Measurements from ENCODE around the gene NR2F2. TPM values are rescaled to one million over a fixed set of nuclear protein-coding genes. Genes with fewer than 3 reads are reported as not detected.

NR2F2 gene
- total RNA-seq, 1 experiment from 2014 or later: 53.7 TPM

GRCh38 chr15:96355568-96356187 lies 25.2 kb downstream of the NR2F2 start:
- peak overlapping the region; percentile 29; the same call in 1 of the 2 replicates for H3K27ac ChIP-seq (ENCODE audit: low read length)
- ChIA-PET CTCF (interaction anchor here (1.1 kb wide), 1 partner anchor 29 kb away, joined by 3 read pairs; no protein-coding TSS in a partner anchor), POLR2A (interaction anchor here (1.2 kb wide), 1 partner anchor 20 kb away, joined by 3 read pairs; no protein-coding TSS in a partner anchor)
- no TSS peak for BruUV-seq (replicated peaks)
- ATAC-seq: no peak
- TF ChIP-seq TCF7L2 (IDR thresholded peaks at IDR 0.05; ENCODE audit: low read depth, low read length): no peak
- TF ChIP-seq, protein P1, sequence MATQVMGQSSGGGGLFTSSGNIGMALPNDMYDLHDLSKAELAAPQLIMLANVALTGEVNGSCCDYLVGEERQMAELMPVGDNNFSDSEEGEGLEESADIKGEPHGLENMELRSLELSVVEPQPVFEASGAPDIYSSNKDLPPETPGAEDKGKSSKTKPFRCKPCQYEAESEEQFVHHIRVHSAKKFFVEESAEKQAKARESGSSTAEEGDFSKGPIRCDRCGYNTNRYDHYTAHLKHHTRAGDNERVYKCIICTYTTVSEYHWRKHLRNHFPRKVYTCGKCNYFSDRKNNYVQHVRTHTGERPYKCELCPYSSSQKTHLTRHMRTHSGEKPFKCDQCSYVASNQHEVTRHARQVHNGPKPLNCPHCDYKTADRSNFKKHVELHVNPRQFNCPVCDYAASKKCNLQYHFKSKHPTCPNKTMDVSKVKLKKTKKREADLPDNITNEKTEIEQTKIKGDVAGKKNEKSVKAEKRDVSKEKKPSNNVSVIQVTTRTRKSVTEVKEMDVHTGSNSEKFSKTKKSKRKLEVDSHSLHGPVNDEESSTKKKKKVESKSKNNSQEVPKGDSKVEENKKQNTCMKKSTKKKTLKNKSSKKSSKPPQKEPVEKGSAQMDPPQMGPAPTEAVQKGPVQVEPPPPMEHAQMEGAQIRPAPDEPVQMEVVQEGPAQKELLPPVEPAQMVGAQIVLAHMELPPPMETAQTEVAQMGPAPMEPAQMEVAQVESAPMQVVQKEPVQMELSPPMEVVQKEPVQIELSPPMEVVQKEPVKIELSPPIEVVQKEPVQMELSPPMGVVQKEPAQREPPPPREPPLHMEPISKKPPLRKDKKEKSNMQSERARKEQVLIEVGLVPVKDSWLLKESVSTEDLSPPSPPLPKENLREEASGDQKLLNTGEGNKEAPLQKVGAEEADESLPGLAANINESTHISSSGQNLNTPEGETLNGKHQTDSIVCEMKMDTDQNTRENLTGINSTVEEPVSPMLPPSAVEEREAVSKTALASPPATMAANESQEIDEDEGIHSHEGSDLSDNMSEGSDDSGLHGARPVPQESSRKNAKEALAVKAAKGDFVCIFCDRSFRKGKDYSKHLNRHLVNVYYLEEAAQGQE (IDR thresholded peaks at IDR 0.05; ENCODE audit: insufficient read depth in 1 of 2, low read depth in 2 of 2, low read length in 1 of 2): no peak
- TF ChIP-seq POLR2AphosphoS5 (IDR thresholded peaks at IDR 0.05; ENCODE audit: low read depth, low read length): no peak
- no peak for TF ChIP-seq CTCF (IDR thresholded peaks at IDR 0.05)
- no peak for TF ChIP-seq SIN3A (IDR thresholded peaks at IDR 0.05; ENCODE audit: borderline replicate concordance, insufficient read depth, low read depth, low read length)
- H3K36me3 ChIP-seq (ENCODE audit: control insufficient read depth, insufficient read depth, low read length): no peaks in the 10 kb centered on the region
- in situ Hi-C loops (cut with HindIII; ENCODE audit: low pct_unique_long_range_greater_than_20kb, low sequenced_read_pairs) (no loop called here), intact Hi-C loops (cut with micrococcal nuclease; ENCODE audit: unreplicated experiment) (loop anchor here (2.0 to 5.0 kb wide), 3 partner anchors 537 to 1402 kb away; no protein-coding TSS in a partner anchor)
- DNase-seq (ENCODE audit: low read depth, low spot score): no peak
- no peak overlapping the region for H3K4me3 ChIP-seq (ENCODE audit: low read depth in 2 of 2, low read length in 2 of 2)
- H3K4me1 ChIP-seq (ENCODE audit: control insufficient read depth, insufficient read depth, low read length): peaks cover 16% of the 10 kb centered on the region
- no peaks in the 10 kb centered on the region for H3K27me3 ChIP-seq (ENCODE audit: control insufficient read depth, insufficient read depth, low read length)
- no peaks in the 10 kb centered on the region for H3K9me3 ChIP-seq (ENCODE audit: control insufficient read depth, insufficient read depth, low read depth, low read length)

DNA sequence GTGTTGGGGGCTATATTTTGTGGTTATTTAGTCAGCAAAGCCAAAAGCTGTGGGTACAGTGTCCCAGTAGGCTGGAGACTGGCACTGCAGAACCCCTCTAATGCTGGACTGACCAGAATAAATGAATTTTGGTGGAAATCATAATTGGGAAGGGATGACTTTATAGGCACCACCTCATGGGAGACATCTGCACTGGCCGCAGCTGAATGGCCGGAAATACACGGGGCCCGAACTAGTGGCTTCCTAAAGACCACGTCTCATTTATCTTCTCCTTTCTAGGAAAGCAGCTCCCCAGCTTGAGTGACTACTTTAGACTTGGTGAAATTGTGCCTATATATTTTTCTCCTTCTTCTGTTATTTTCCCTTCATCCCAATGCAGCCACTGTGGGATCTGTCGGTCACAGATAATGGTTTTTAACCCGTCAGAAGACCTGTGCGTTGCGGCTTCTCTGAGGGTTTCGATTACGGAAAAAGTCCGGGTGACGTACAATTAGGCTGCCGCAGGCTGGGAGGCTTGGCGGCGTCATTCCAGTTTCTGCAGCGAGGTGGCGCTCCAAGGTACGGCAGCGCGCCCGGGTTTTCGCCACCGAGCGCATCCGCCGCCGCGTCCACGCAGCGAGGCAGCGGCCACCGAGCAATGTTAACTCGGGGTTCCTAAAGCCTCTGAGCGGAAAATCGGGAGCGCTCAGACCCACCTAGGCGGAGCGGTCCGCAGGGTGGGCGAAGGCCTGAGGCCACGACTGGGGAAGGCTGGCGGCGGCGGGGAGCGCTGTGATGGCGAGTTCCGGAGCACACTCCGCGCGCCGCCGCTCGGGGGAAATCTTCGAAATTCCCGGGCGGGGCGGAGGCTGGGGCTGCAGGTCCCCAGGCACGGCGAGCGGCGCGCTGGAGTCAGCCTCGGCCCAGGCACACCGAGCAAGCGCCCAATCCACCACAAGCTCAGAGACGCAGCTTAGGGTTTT lies 26.3 kb downstream of the NR2F2 start:
- POLR2A ChIA-PET: interaction anchor here (0.6 to 0.8 kb wide), 3 partner anchors 25 to 304 kb away, joined by 3 to 17 read pairs (median 9); no protein-coding TSS in a partner anchor
- intact Hi-C loops (cut with micrococcal nuclease; ENCODE audit: unreplicated experiment): loop anchor here (1.0 to 5.0 kb wide), 4 partner anchors 536 to 1401 kb away; no protein-coding TSS in a partner anchor

More for the DNA sequence above, 26.3 kb downstream of the NR2F2 start:
- H3K9me3 ChIP-seq (ENCODE audit: control insufficient read depth, insufficient read depth, low read depth, low read length): no peaks in the 10 kb centered on the region
- DNase-seq (ENCODE audit: low read depth, low spot score) (no peak), ATAC-seq (peak; percentile 82)
- CTCF ChIA-PET: interaction anchor here (0.7 to 0.8 kb wide), 3 partner anchors 673 to 1223 kb away, joined by 3 to 6 read pairs (median 3); no protein-coding TSS in a partner anchor
- TF ChIP-seq SIN3A (IDR thresholded peaks at IDR 0.05; ENCODE audit: borderline replicate concordance, insufficient read depth, low read depth, low read length) (peak; percentile 72; the same call in 1 of the 2 replicates), POLR2AphosphoS5 (IDR thresholded peaks at IDR 0.05; ENCODE audit: low read depth, low read length) (no peak), TCF7L2 (IDR thresholded peaks at IDR 0.05; ENCODE audit: low read depth, low read length) (peak; percentile 16; the same call in 1 of the 2 replicates), CTCF (IDR thresholded peaks at IDR 0.05) (peak; percentile 98)
- TF ChIP-seq, protein P1 (IDR thresholded peaks at IDR 0.05; ENCODE audit: insufficient read depth in 1 of 2, low read depth in 2 of 2, low read length in 1 of 2): 0 out of 4 replicates have a peak, but pooled peaks of 1 of the 2 experiments have one; percentile 48
- H3K4me3 ChIP-seq (ENCODE audit: low read depth in 2 of 2, low read length in 2 of 2): peak overlapping the region; percentile 55 to 58
- H3K27me3 ChIP-seq (ENCODE audit: control insufficient read depth, insufficient read depth, low read length): no peaks in the 10 kb centered on the region
- peak overlapping the region; percentile 78 for H3K27ac ChIP-seq (ENCODE audit: low read length)
- H3K4me1 ChIP-seq (ENCODE audit: control insufficient read depth, insufficient read depth, low read length): peaks cover 16% of the 10 kb centered on the region
- in situ Hi-C loops (cut with HindIII; ENCODE audit: low pct_unique_long_range_greater_than_20kb, low sequenced_read_pairs): no loop called here
- no peaks in the 10 kb centered on the region for H3K36me3 ChIP-seq (ENCODE audit: control insufficient read depth, insufficient read depth, low read length)
- no TSS peak for BruUV-seq (replicated peaks)

All from Panc1 (cell line).